Testis (tissue), 3 donors: ENCODE results near the gene TMEM272. TPM values are rescaled to one million over a fixed set of nuclear protein-coding genes. Genes with fewer than 3 reads are reported as not detected.

ENCODE experiments used
- DNase-seq: peaks from one replicate; pipeline ENCODE4 v3.0.0-alpha.2; 2019
- H3K27ac ChIP-seq, 2 donors: fragments of 200-600 bp; sonication (generic); one replicate each; pipeline ENCODE4 v1.5.1; 2019
- H3K27me3 ChIP-seq: fragments of 200-600 bp; sonication (generic); one replicate; pipeline ENCODE4 v1.5.1; 2019
- H3K36me3 ChIP-seq: fragments of 200-600 bp; sonication (generic); one replicate; pipeline ENCODE4 v1.5.1; 2017; ENCODE audit warnings: low read depth; ENCODE audit errors: missing control alignments
- H3K4me1 ChIP-seq: fragments of 200-600 bp; sonication (generic); one replicate; pipeline ENCODE4 v1.5.1; 2019
- H3K4me3 ChIP-seq, 2 donors: fragments of 200-600 bp; sonication (generic); one replicate each; pipeline ENCODE4 v1.5.1; 2017 to 2019
- H3K9me3 ChIP-seq: fragments of 200-600 bp; sonication (generic); one replicate; pipeline ENCODE4 v1.5.1; 2017
- CTCF ChIP-seq, 3 experiments: fragments of 450-650 bp in 2 of 3; fragments of 200-600 bp in 1 of 3; sonication (generic) in 1 of 3; IDR thresholded peaks; one replicate each; pipeline ENCODE4 v1.5.1; 2016 to 2019; ENCODE audit warnings: antibody characterized with exemption in 3 of 3, mild to moderate bottlenecking in 2 of 3, moderate library complexity in 1 of 3
- POLR2A ChIP-seq: fragments of 450-650 bp; IDR thresholded peaks from one replicate; pipeline ENCODE4 v1.6.1; 2017; ENCODE audit warnings: antibody characterized with exemption, mild to moderate bottlenecking, moderate library complexity
- WGBS, 2 donors: methylation state at CpG; one replicate each; pipeline ENCODE4 v1.1.5; 2018; 5-methylcytosine and 5-hydroxymethylcytosine counted together
- intact Hi-C: fragments of 100-400 bp; cut with DNase I; formaldehyde crosslinking; loops from one replicate; pipeline ENCODE4 v1.15.1; 2023; ENCODE audit warnings: low total_unique reads
- polyA plus RNA-seq: library from polyadenylated mRNA; stranded (reverse); fragments of 350-450 nt; fragmentation: Illumina TruSeq; extraction: RNeasy Lipid Tissue Mini Kit (QIAGEN cat#74804); gene quantifications from one replicate; pipeline ENCODE4 v1.2.3, GENCODE V29; 2014; ENCODE audit warnings: low read depth, low replicate concordance; ENCODE audit not compliant: insufficient read depth
- total RNA-seq, 2 donors: library from RNA; depleted of rRNA; stranded (reverse); fragments of >200 nt; gene quantifications; one replicate each; pipeline ENCODE4 v1.2.3, GENCODE V29; 2016

Gene TMEM272
- total and polyA plus RNA-seq, 3 donors from 2014 or later: 0.50 to 1.9 (median 1.7) TPM

GRCh38 chr13:51771418-51772104 lies 73.4 kb downstream of the TMEM272 start:
- TF ChIP-seq CTCF (IDR thresholded peaks at IDR 0.05) (no peak), POLR2A (no peak)
- Histone ChIP-seq H3K27ac (peak overlapping the region; percentile 92 to 93), H3K27me3 (no peaks in the 10 kb centered on the region), H3K9me3 (no peaks in the 10 kb centered on the region), H3K4me1 (peaks cover 28% of the 10 kb centered on the region), H3K36me3 (no peaks in the 10 kb centered on the region), H3K4me3 (no peak overlapping the region)
- intact Hi-C loops: no loop called here
- DNase-seq: no peak
- 94 to 95% methylated on average over 11 to 17 of the region's 17 CpGs for WGBS, 2 donors

GRCh38 chr13:51770681-51771417 lies 74.1 kb downstream of the TMEM272 start:
- Histone ChIP-seq H3K36me3 (no peaks in the 10 kb centered on the region), H3K27ac (peak overlapping the region; percentile 92 to 93), H3K4me3 (no peak overlapping the region), H3K4me1 (peaks cover 28% of the 10 kb centered on the region), H3K9me3 (no peaks in the 10 kb centered on the region), H3K27me3 (no peaks in the 10 kb centered on the region)
- intact Hi-C loops: no loop called here
- no peak for TF ChIP-seq CTCF (IDR thresholded peaks at IDR 0.05)
- no peak for TF ChIP-seq POLR2A
- 87 to 90% methylated on average over 11 of the region's 11 CpGs for WGBS, 2 donors
- DNase-seq: no peak

- H3K4me1 ChIP-seq: peaks cover 28% of the 10 kb centered on the region
- peak overlapping the region; percentile 92 to 93 for H3K27ac ChIP-seq
- no peak for TF ChIP-seq POLR2A
- TF ChIP-seq CTCF (IDR thresholded peaks at IDR 0.05): no peak
- no peak for DNase-seq
- no peaks in the 10 kb centered on the region for H3K9me3 ChIP-seq
- H3K36me3 ChIP-seq: no peaks in the 10 kb centered on the region
- no peak overlapping the region for H3K4me3 ChIP-seq
- no peaks in the 10 kb centered on the region for H3K27me3 ChIP-seq
- intact Hi-C loops: no loop called here
- WGBS, 2 donors: 67 to 78% methylated on average over 6 of the region's 6 CpGs
These were observed 74.8 kb downstream of the TMEM272 start for GRCh38 chr13:51770160-51770559.

GRCh38 chr13:51769455-51770127 lies 75.4 kb downstream of the TMEM272 start:
- WGBS, 2 donors: 30 to 39% methylated on average over 11 of the region's 11 CpGs
- no peaks in the 10 kb centered on the region for H3K36me3 ChIP-seq
- no peak overlapping the region for H3K4me3 ChIP-seq

More at GRCh38 chr13:51769455-51770127, 75.4 kb downstream of the TMEM272 start:
- peaks cover 32% of the 10 kb centered on the region for H3K4me1 ChIP-seq
- H3K27me3 ChIP-seq: no peaks in the 10 kb centered on the region
- peak; percentile 82 for DNase-seq
- intact Hi-C loops: no loop called here
- TF ChIP-seq POLR2A (no peak), CTCF (IDR thresholded peaks at IDR 0.05) (no peak)
- peak overlapping the region; percentile 92 to 93 for H3K27ac ChIP-seq
- H3K9me3 ChIP-seq: no peaks in the 10 kb centered on the region
